Endothelial cell of umbilical vein (primary cell): ENCODE results near the gene KRTAP10-5.

Experiments
- CTCF ChIP-seq, 2 donors: IDR thresholded peaks; 1 replicate in 1 of 2; 2 replicates in 1 of 2; pipeline ENCODE4 v1.5.1; 2011; ENCODE audit warnings: low read length in 2 of 2, mild to moderate bottlenecking in 2 of 2, moderate library complexity in 2 of 2, control low read depth in 1 of 2, inconsistent platforms in 1 of 2, low read depth in 1 of 2; ENCODE audit not compliant: insufficient read depth in 1 of 2; ENCODE audit errors: extremely low read depth in 1 of 2
- EZH2 ChIP-seq: IDR thresholded peaks from 2 replicates; pipeline ENCODE4 v1.6.1; 2012; ENCODE audit warnings: borderline replicate concordance, low read depth, mild to moderate bottlenecking, moderate library complexity, low read length, inconsistent platforms; ENCODE audit not compliant: severe bottlenecking
- FOS ChIP-seq: IDR thresholded peaks from 2 replicates; pipeline ENCODE4 v1.6.1; 2011; ENCODE audit warnings: mild to moderate bottlenecking, low read length, moderate library complexity, borderline replicate concordance; ENCODE audit not compliant: insufficient read depth
- GATA2 ChIP-seq: IDR thresholded peaks from 2 replicates; pipeline ENCODE4 v1.7.0; 2011; ENCODE audit warnings: low read depth, mild to moderate bottlenecking, moderate library complexity, mixed read lengths, low read length; ENCODE audit not compliant: insufficient read length, insufficient read depth
- JUN ChIP-seq: IDR thresholded peaks from 2 replicates; pipeline ENCODE4 v1.6.1; 2011; ENCODE audit warnings: borderline replicate concordance, low read depth; ENCODE audit not compliant: insufficient read length, insufficient read depth
- POLR2A ChIP-seq: IDR thresholded peaks from 2 replicates; pipeline ENCODE4 v1.6.1; 2012; ENCODE audit warnings: low read depth, mild to moderate bottlenecking, control low read depth, low read length
- POLR2AphosphoS5 ChIP-seq: IDR thresholded peaks from 2 replicates; pipeline ENCODE4 v1.6.1; 2012; ENCODE audit warnings: low read depth, mild to moderate bottlenecking, control low read depth, low read length, moderate library complexity; ENCODE audit not compliant: insufficient read depth
- TF ChIP-seq, protein P1 (sequence below): IDR thresholded peaks from 2 replicates; pipeline ENCODE4 v1.6.1; 2011; ENCODE audit not compliant: insufficient read depth, insufficient read length

- TF ChIP-seq CTCF (IDR thresholded peaks at IDR 0.05; ENCODE audit: extremely low read depth in 1 of 2, insufficient read depth in 1 of 2, low read depth in 1 of 2, low read length in 2 of 2): no peak
- no peak for TF ChIP-seq JUN
- no peak for TF ChIP-seq POLR2A
- TF ChIP-seq POLR2AphosphoS5: no peak
- TF ChIP-seq EZH2: no peak
- TF ChIP-seq, protein P1, sequence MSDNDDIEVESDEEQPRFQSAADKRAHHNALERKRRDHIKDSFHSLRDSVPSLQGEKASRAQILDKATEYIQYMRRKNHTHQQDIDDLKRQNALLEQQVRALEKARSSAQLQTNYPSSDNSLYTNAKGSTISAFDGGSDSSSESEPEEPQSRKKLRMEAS: no peak
- TF ChIP-seq GATA2: no peak
- no peak for TF ChIP-seq FOS
Measured at GRCh38 chr21:44542716-44543115, 37.7 kb downstream of the KRTAP10-5 start.
